NCI-H128 (cell line): ENCODE data around the gene DIDO1.
"Not testable (repeated sequence)": the region's sequence is repeated elsewhere in the genome, so short reads cannot be mapped to it uniquely, and the experiment has no call there.

Source experiments
- DNase-seq: peaks from one replicate; lab custom pipeline; 2025; ENCODE audit not compliant: unreplicated experiment; lab: John Stamatoyannopoulos, UW

DIDO1 gene

DNA sequence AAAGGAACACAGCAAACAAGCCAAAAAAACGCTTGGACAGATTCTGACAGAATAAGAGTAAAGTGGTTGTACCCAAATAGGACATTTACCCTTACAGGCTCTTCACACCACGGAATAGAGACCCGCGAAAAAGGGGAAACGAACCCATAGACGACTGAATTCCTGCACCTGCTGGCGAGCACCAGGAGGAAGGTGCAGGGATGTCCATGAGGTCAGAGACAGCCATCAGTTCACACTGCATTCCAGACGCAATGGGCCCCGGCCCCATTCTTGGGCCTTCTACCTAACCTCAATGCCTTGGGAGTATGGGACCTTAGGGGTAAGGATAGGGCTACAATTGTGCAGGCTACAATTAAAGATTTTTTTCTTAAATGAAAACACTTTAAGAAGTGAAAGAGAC lies 5.2 kb upstream of the DIDO1 start:
- no peak for DNase-seq

- no peak for DNase-seq
Observed at GRCh38 chr20:62929051-62929538, 2.8 kb upstream of the DIDO1 start.

- no peak for DNase-seq
Observed at GRCh38 chr20:62928246-62928939, 2.1 kb upstream of the DIDO1 start.

GRCh38 chr20:62927128-62927705 lies 912 bp upstream of the DIDO1 start:
- no peak for DNase-seq

DNA sequence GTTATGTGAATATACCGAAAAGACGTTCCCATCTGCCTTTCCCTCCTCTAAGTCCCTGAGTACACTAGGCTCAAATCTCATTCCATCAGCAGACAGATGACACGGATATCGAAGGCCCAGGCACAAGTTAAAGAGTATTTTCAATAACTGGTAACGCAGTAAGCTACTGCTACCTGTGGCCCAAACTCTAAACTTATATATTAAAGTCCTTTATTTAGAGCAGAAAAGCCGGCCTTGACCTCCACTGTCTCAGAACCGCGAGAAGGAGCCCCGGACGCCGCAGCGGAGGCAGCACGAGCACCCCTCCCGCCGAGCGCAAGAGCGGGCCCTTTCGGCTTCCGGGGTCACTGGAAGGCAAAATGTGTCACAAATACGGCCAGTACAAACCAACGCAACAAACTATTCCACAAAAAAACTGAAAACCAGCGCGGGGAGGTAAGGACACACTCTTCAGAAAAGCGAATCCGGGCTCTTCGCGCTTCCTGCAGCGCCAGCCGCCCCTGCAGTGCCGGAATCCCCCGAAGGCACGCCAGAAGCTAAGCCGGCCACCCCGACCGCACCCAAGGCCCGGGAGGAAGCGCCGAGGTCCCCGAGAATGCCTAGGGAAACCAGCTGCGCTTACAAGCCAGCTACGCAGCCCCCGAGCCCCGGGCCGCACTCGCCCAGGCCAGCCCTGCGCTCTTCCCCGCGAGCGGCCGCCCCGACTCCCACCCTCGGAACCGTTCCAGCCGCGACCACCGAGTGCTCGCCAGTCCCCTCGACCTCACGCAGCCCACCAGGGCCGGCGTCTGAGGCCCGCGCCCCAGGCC lies 681 bp downstream of the DIDO1 start:
- DNase-seq = no peak

DNA sequence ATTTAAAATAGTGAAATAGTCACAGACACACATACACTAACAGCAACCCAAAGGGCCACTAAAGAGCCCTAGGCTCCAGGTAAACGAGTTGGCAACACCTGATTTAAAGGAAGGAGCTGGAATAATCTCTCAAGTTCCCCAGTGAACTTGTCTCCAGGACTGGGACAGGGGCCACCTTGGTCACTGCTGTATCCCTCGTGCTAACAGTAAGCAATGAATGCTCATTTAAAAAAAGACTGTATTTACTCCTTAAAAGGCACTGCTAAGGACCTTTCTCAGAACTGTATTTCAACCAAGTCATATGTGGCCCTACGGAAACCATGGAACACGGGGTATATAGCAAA lies 1.3 kb downstream of the DIDO1 start:
- no peak for DNase-seq

DNA sequence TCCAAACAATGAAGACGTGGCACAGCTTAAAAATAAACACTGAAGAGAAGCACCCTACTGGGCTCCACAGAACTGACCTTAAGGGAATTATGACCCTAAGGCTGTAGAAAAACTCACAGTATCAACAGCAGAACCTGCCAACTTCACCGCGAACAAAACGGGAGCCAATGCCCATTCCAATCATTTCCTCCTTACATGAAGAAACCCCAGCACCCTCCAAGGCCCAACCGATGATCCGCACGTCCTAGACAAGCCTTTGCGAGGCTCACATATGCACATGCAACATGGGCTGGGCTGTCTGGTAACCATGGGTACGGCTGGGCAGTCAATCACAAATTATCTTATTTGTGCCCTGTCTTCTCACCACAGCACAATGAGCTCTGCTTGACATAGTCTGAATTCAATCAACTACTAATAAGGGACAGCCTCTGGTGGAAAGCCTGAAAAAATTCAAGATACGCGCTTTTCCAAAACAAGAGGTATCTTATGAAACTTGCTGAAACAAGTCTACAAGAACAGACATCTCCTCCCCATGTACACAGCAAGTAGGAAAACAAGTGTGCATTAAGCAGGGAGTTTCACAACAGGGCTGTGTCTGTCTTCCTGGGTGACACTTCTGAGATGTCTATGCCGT lies 1.7 kb downstream of the DIDO1 start:
- DNase-seq = no peak

DNA sequence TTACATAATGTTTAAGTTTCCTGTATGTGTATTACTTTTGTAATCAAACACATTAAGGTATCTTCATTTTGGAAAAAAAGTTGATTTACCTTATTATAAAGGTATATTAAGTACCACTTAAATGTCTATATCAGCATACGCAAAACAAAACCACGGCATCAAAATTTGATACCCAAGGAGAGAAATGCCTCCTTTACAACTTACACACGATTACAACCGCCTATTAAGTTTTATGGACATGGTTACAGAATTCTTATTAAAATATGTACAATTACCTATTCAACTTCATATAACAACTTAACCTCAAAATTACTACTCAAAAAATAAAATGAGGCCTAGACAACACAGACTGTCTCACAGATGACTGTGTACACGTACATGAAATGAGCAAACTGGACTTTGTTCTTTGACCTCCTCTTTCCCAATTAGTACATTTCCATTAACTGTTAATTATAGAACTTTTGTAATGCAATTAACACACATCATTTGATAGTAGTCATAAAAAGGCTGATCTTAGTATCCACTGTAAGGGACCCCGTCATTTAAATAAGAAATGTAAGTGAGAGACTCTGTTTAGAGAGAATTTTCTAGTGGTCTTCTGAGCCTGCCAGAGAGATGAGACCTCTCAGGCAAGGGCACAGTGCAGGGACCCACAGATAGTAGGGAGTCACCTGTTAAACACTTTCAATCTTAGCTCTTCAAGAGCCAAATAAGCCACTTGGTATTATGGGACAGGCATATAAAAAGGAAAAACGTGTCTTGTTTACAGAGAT lies 2.5 kb downstream of the DIDO1 start:
- DNase-seq = no peak

GRCh38 chr20:62923059-62923668 lies 3.1 kb downstream of the DIDO1 start:
- not testable (repeated sequence) for DNase-seq

DNA sequence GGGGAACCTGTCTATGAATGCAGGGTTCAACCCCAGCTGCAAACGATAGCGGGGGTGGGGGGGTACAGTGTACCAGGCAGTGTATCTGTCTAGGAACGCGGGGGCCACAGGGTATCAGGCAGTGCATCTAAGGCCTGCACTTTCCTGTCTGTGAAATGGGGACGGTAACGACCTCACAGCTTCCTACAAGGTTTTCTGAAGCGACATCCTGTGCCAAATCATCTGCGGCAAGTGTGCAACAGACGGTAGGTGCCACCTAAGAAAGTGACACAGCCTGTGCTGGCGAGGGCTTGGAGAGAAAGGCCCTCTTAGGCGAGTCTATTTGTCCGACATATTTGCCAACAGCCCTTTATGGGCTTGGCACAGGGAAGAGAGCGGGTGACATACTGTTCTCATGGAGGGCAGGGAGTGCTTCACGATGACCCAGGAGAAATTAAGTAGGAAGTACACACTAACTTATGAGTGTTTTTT lies 3.8 kb downstream of the DIDO1 start:
- no peak for DNase-seq

DNA sequence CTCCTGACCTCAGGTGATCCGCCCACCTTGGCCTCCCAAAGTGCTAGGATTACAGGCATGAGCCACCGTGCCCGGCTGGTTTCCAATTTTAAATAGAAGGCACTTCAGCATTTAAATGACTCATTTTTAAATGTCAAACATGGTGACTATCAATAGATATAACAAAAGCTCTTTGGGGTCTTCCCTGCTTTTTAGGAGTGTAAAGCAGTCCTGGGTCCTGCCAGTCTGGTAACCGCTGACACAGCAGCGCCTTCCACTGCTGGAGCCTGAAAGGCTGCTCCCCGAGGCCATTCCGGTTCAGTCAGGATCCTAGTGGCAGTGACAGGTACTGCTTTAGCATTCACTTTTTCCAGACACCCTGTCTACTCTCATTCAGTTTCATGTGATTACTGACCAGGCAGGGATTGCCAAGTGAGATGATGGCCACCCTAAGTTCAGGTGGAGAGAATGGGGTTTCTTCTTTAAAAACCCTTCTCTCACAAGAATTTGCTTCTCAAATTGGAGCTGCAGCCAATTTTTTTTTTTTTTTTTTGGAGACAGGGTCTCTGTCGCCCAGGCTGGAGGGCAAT lies 5.1 kb downstream of the DIDO1 start:
- DNase-seq = no peak

DNA sequence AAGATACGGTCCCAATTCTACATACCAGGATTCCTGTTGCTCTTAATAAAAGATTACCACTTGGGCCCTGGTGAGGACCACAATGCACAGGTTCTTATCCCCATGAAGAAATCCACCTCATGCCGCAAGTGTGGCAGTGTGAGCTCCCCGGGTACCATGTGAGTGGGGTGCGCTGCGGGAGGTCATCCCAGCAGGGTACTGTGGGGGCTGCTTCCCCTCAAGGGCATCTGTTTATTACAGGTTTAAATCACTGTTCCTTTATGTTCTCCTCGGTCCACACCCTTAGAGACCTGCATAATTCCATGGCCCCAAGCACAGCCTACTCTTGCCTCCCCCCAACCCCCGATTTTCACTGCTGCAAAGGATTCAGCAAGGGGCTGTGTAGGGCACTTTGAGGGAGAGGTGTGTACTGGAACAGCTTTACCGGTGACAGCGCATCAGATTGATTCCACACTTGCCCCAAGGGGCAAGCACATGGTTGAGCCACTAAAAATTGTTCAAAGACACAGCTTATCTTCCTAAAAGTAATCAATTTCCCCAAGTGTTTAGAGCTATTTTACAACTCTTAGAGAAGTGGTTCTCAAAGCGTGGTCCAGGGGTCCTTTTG lies 6.2 kb downstream of the DIDO1 start:
- DNase-seq = no peak

DNA sequence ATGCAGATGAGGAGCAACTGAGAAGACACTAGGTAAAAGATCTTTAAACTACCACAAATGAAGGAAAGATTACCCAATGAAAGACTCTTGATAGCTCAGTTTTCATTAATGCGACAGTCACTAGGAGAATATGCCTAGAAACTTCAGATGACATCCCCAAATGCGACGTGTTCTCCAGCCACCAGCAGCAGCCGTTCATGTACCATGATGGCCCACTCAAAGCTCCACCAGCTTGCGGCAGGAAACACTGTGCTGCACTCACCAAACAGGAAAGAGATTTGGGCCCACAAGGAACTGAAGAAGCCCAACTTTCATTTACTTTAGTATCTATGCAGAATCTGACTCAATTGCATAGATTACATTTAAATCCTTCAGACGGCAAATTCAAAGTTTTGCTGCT lies 7.5 kb downstream of the DIDO1 start:
- DNase-seq = no peak

- DNase-seq = no peak
Observed at GRCh38 chr20:62918147-62918546, 8.2 kb downstream of the DIDO1 start.

DNA sequence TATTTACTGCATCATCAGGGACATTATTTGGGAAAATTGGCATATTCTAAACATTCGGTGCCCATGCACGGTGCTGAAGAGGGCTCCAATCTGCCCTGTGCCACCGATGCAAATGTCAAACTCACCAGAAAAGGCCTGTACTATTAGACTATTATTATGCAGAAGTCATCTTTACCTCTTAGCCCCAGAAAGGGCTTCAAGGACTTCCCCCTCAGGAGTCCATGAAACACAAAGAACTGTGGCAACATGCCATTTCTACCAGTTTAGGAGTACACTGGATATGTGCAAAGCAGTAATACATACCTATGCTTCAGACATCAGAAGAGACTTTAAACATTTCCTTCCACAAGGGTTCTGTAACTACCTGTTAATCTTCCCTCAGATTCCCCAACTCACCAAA lies 8.6 kb downstream of the DIDO1 start:
- DNase-seq = no peak

GRCh38 chr20:62916703-62917476 lies 9.4 kb downstream of the DIDO1 start:
- no peak for DNase-seq

DNA sequence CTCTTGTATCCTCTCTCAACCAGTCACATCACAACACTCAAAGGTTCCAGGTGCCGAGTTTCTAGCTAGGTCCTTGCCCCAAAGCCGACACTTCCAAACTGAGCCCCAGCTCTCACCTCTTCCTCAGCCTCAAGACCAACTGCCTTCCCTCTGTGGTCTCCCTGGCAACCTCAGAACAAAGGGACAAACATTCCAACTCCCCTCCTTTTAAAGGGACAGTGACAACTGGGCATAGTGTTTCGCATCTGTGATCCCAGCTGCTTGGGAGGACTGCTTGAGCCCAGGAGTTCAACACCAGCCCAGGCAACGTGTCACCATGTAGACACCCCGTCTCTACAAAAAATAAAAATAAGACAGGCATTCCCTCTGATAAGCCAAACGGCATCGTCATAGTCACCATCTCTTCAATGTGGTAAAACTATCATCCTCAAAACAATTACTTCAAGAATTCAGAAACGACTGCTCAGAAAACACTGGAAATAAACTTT lies 11.3 kb downstream of the DIDO1 start:
- no peak for DNase-seq

GRCh38 chr20:62914436-62914835 lies 11.9 kb downstream of the DIDO1 start:
- no peak for DNase-seq
